GM12878 (cell line): ENCODE measurements around the gene SV2B. TPM values are rescaled to one million over a fixed set of nuclear protein-coding genes. Genes with fewer than 3 reads are reported as not detected.

Experiments used
- ATAC-seq: fragments of 200-7000 bp; cut with Tn5 transposase; 3 replicates; pipeline ENCODE4 v1.9.1; 2020; ENCODE audit warnings: mild to moderate bottlenecking, moderate library complexity
- BruUV-seq: library from RNA; stranded (reverse); fragments of 400-500 nt; replicated peaks from 2 replicates; lab custom pipeline; 2021; lab: Mats Ljungman, UMichigan
- CTCF ChIA-PET: fragments of 300-600 bp; sonication (Branson Sonifier 250); formaldehyde crosslinking; extraction: SDS; loops from one replicate; lab custom pipeline; 2021; ENCODE audit warnings: inconsistent platforms; lab: Yijun Ruan, JAX
- POLR2A ChIA-PET: fragments of 350-600 bp; formaldehyde crosslinking; extraction: SDS; loops from one replicate; lab custom pipeline; 2021; ENCODE audit warnings: inconsistent platforms; lab: Charles Lee
- RAD21 ChIA-PET: fragments of 300-600 bp; sonication (Branson Sonifier 250); formaldehyde crosslinking; loops from one replicate; lab custom pipeline; 2023; ENCODE audit warnings: antibody characterized with exemption; ENCODE audit not compliant: unreplicated experiment; lab: Charles Lee
- SMC1A ChIA-PET: fragments of 300-600 bp; sonication (Branson Sonifier 250); formaldehyde crosslinking; loops from one replicate; lab custom pipeline; 2023; ENCODE audit not compliant: unreplicated experiment, uncharacterized antibody; lab: Charles Lee
- DNase-seq: peaks from one replicate; pipeline ENCODE4 v3.0.0-alpha.2; 2011; ENCODE audit warnings: low read depth, low spot score
- FAIRE-seq: peaks from 3 replicates; lab custom pipeline; 2011; peaks lifted over from hg19 to GRCh38; lab: Jason Lieb, UNC
- H2AFZ ChIP-seq: 2 replicates; pipeline ENCODE4 v1.6.0; 2011; ENCODE audit warnings: low read depth, low read length, control low read depth; ENCODE audit not compliant: control insufficient read depth
- H3K27ac ChIP-seq: 2 replicates; pipeline ENCODE4 v1.5.1; 2011; ENCODE audit warnings: control low read depth; ENCODE audit not compliant: control insufficient read depth, insufficient read depth
- H3K27me3 ChIP-seq, 2 experiments: replicated peaks in 1 of 2; 2 replicates each; pipeline versions ENCODE4 v1.6.0 to v1.6.1; 2011; ENCODE audit warnings: low read length in 1 of 2; ENCODE audit not compliant: control insufficient read depth in 2 of 2, insufficient read depth in 2 of 2
- H3K36me3 ChIP-seq, 2 experiments: 2 replicates each; pipeline ENCODE4 v1.5.1; 2011; ENCODE audit warnings: low read length in 1 of 2; ENCODE audit not compliant: control insufficient read depth in 2 of 2, insufficient read depth in 2 of 2
- H3K4me1 ChIP-seq: 2 replicates; pipeline ENCODE4 v1.6.1; 2011; ENCODE audit warnings: mild to moderate bottlenecking, low read length, moderate library complexity, mixed read lengths; ENCODE audit not compliant: control insufficient read depth, insufficient read depth
- H3K4me2 ChIP-seq: 2 replicates; pipeline ENCODE4 v1.6.0; 2011; ENCODE audit warnings: control low read depth; ENCODE audit not compliant: control insufficient read depth, insufficient read depth
- H3K4me3 ChIP-seq: fragments of 200-600 bp; sonication (generic); 2 replicates; pipeline ENCODE4 v1.5.1; 2016
- H3K79me2 ChIP-seq: 2 replicates; pipeline ENCODE4 v1.6.0; 2011; ENCODE audit warnings: low read length; ENCODE audit not compliant: control insufficient read depth, insufficient read depth
- H3K9ac ChIP-seq: 2 replicates; pipeline ENCODE4 v1.8.0; 2011; ENCODE audit warnings: low read length, control low read depth, mixed read lengths; ENCODE audit not compliant: control insufficient read depth, insufficient read depth
- H3K9me3 ChIP-seq: replicated peaks from 3 replicates; pipeline ENCODE4 v1.5.1; 2011; ENCODE audit warnings: mild to moderate bottlenecking, low read length; ENCODE audit not compliant: control insufficient read depth, insufficient read depth
- H4K20me1 ChIP-seq: 2 replicates; pipeline ENCODE4 v1.6.0; 2011; ENCODE audit not compliant: control insufficient read depth, insufficient read depth
- CBX5 ChIP-seq: sonication (generic); IDR thresholded peaks from 2 replicates; pipeline ENCODE4 v1.6.1; 2016; ENCODE audit warnings: low read depth, moderate library complexity, mild to moderate bottlenecking, inconsistent platforms
- CHD1 ChIP-seq: IDR thresholded peaks from 2 replicates; pipeline ENCODE4 v1.6.1; 2012; ENCODE audit warnings: low read depth, low read length, improper control_type of control experiment
- HDAC6 ChIP-seq: fragments of 200-600 bp; sonication (generic); IDR thresholded peaks from one replicate; pipeline ENCODE4 v1.8.0; 2017; ENCODE audit warnings: antibody characterized with exemption; ENCODE audit not compliant: unreplicated experiment
- KDM1A ChIP-seq: fragments of 200-600 bp; sonication (generic); IDR thresholded peaks from 2 replicates; pipeline ENCODE4 v1.6.1; 2016; ENCODE audit warnings: borderline replicate concordance
- WGBS: methylation state at CpG from one replicate; pipeline ENCODE4 v1.1.6; 2016; ENCODE audit warnings: low lambda C conversion rate; ENCODE audit not compliant: insufficient replicate concordance, insufficient coverage; ENCODE audit errors: missing lambda C conversion rate; 5-methylcytosine and 5-hydroxymethylcytosine counted together
- in situ Hi-C: fragments of 300-500 bp; cut with MboI; formaldehyde crosslinking; loops from 9 replicates; pipeline ENCODE4 v1.14.3; 2018; ENCODE audit warnings: mixed read lengths
- intact Hi-C: fragments of 100-400 bp; cut with micrococcal nuclease; formaldehyde crosslinking; loops from one replicate; pipeline ENCODE4 v1.14.2; 2022; ENCODE audit not compliant: unreplicated experiment
- polyA plus RNA-seq, 11 experiments: library from polyadenylated mRNA; depleted of rRNA in 4 of 11; unstranded in 6 of 11; stranded (reverse) in 5 of 11; fragments of >200 nt; fragmentation: Nextera tagmentation in 4 of 11; fragmentation: Illumina TruSeq in 1 of 11; extraction: Ambion mirVana in 4 of 11; extraction: Trizol in 1 of 11; gene quantifications; 1 replicate in 1 of 11; 2 replicates in 10 of 11; pipeline versions ENCODE4 v1.2.1 to v1.2.3, GENCODE V29; 2011 to 2016; ENCODE audit warnings: inconsistent platforms in 2 of 11, missing spikeins in 2 of 11, low read depth in 1 of 11
- total RNA-seq, 4 experiments: library from RNA; depleted of rRNA in 3 of 4; stranded (reverse); fragments of >200 nt in 3 of 4; fragmentation: Illumina TruSeq in 1 of 4; extraction: Trizol in 1 of 4; gene quantifications; 2 replicates each; pipeline versions ENCODE4 v1.2.1 to v1.2.3, GENCODE V29; 2013 to 2021
- TF ChIP-seq, protein P1 (sequence below): fragments of 450-650 bp; IDR thresholded peaks from 2 replicates; pipeline ENCODE4 v1.6.1; 2016; ENCODE audit warnings: mild to moderate bottlenecking, moderate library complexity, borderline replicate concordance
- TF ChIP-seq, protein P2 (sequence below): IDR thresholded peaks from 2 replicates; pipeline ENCODE4 v1.6.1; 2012; ENCODE audit warnings: low read depth, low read length, improper control_type of control experiment

The SV2B gene
- total and polyA plus RNA-seq, 10 of the 15 experiments (the other 5 are each of a cell fraction or from before 2014, with no cell fraction given) = 0.03 to 1.7 (median 1.3) TPM

DNA sequence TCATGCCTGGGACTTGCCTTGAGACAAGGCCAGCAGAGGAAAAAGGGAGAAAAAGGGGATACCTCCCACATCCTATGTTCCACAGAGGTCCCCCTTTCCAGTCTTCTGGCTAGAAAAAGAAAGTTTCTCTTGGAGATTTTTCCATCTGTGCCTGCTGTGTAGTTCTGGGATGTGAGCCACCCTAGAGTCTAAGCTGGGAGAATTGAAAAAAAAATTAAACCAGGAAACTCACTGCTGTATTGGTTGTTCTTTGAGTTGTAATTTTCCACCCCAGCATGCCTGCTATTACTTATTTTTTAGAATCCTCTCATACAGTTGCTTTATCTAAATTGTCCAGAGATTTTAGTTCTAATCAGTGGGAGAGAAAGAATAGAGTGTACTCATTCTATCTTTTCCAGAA lies 68.4 kb downstream of the SV2B start (continued):
- TF ChIP-seq, protein P1, sequence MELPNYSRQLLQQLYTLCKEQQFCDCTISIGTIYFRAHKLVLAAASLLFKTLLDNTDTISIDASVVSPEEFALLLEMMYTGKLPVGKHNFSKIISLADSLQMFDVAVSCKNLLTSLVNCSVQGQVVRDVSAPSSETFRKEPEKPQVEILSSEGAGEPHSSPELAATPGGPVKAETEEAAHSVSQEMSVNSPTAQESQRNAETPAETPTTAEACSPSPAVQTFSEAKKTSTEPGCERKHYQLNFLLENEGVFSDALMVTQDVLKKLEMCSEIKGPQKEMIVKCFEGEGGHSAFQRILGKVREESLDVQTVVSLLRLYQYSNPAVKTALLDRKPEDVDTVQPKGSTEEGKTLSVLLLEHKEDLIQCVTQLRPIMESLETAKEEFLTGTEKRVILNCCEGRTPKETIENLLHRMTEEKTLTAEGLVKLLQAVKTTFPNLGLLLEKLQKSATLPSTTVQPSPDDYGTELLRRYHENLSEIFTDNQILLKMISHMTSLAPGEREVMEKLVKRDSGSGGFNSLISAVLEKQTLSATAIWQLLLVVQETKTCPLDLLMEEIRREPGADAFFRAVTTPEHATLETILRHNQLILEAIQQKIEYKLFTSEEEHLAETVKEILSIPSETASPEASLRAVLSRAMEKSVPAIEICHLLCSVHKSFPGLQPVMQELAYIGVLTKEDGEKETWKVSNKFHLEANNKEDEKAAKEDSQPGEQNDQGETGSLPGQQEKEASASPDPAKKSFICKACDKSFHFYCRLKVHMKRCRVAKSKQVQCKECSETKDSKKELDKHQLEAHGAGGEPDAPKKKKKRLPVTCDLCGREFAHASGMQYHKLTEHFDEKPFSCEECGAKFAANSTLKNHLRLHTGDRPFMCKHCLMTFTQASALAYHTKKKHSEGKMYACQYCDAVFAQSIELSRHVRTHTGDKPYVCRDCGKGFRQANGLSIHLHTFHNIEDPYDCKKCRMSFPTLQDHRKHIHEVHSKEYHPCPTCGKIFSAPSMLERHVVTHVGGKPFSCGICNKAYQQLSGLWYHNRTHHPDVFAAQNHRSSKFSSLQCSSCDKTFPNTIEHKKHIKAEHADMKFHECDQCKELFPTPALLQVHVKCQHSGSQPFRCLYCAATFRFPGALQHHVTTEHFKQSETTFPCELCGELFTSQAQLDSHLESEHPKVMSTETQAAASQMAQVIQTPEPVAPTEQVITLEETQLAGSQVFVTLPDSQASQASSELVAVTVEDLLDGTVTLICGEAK = no peak
- TF ChIP-seq, protein P2, sequence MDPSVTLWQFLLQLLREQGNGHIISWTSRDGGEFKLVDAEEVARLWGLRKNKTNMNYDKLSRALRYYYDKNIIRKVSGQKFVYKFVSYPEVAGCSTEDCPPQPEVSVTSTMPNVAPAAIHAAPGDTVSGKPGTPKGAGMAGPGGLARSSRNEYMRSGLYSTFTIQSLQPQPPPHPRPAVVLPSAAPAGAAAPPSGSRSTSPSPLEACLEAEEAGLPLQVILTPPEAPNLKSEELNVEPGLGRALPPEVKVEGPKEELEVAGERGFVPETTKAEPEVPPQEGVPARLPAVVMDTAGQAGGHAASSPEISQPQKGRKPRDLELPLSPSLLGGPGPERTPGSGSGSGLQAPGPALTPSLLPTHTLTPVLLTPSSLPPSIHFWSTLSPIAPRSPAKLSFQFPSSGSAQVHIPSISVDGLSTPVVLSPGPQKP = no peak
- no peak for TF ChIP-seq CHD1

DNA sequence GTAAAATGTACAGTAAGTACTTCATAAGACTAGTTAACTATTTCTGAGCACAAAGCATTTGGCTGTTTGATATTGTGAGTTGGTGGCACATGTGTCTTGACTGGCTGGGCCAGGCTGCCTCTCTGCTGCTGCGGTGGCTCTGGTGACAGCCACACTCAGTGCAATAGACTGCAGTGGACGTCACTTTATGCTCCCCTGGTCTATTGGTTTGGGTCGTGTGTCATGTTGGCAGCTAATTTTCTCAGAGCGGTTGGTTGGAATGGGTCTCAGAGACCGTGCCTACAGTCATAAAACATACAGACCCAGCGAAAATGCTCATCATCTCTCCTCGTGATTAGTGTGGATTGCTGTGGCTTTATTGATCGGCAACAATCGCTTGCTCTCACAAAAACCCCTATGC lies 71.3 kb downstream of the SV2B start:
- RAD21 ChIA-PET = no interaction called here

More for the DNA sequence above, 71.3 kb downstream of the SV2B start:
- Histone ChIP-seq H3K27me3 (no peaks in the 10 kb centered on the region; a peak in 2 of 4 replicates), H3K9me3 (no peaks in the 10 kb centered on the region), H3K4me2 (no peak overlapping the region), H4K20me1 (no peaks in the 10 kb centered on the region), H3K79me2 (no peaks in the 10 kb centered on the region), H3K4me1 (no peaks in the 10 kb centered on the region), H3K36me3 (no peaks in the 10 kb centered on the region), H2AFZ (no peak overlapping the region), H3K9ac (no peak overlapping the region), H3K27ac (no peak overlapping the region), H3K4me3 (no peak overlapping the region)
- intact Hi-C loops (no loop called here), in situ Hi-C loops (no loop called here)
- DNase-seq (no peak), ATAC-seq (no peak), FAIRE-seq (no peak)
- CTCF ChIA-PET = no interaction called here
- BruUV-seq = no TSS peak
- SMC1A ChIA-PET = interaction anchor here (1.1 to 1.3 kb wide), 2 partner anchors 40 to 44 kb away, joined by 3 read pairs; no protein-coding TSS in a partner anchor
- TF ChIP-seq CBX5 (no peak), KDM1A (no peak), HDAC6 (no peak)
- 47% methylated on average over 9 of the region's 9 CpGs for WGBS
- POLR2A ChIA-PET = no interaction called here
